ENCODE data around the gene G3BP1.
"Not testable (repeated sequence)": the region's sequence is repeated elsewhere in the genome, so short reads cannot be mapped to it uniquely, and the experiment has no call there.

The G3BP1 gene

DNA sequence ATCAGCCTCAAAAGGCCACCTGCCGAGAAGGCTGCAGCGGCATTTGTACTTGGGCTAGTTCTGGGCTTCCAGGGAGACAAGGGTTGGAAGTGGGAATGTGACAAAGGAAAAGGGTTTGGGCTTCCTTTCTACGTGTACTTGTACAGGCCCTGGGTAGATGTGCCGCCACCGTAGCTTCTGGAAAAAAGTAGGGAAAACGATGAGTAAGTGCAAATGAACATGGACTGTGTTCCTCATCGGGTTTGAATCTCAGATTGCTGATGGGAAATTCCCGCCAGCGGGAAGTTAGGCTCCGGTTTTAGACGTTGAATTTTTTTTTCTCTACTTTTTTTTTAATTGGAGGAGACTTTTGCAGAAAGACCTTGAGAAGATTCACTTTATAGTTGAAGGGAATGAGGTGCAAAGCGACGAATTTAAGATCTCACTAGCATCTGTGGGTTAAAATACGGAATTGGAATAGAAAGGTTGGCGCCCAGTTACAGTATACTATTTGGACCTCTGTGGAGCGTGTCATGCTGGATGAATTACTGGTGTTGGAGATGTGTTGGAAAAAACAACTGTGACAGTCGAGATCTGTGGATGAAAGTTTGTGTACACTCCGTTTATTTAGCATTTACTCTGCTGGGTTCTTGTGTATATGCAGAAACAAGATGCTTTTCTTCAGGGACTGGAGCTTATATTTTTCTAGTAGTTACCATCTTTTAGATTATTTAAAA lies 1.2 kb downstream of the G3BP1 start:
- H3K27ac ChIP-seq (ENCODE audit: low read depth, low read length, severe bottlenecking): peak overlapping the region; percentile 92
- H3K4me3 ChIP-seq (ENCODE audit: extremely low read depth, insufficient read depth, low read length, poor library complexity, severe bottlenecking): peak overlapping the region; percentile 99
- H3K9me3 ChIP-seq (ENCODE audit: control insufficient read depth, low read length): no peaks in the 10 kb centered on the region
- WGBS, 2 experiments (ENCODE audit: insufficient coverage in 2 of 2): 1 to 2% methylated on average over 15 to 17 of the region's 18 CpGs
- H3K36me3 ChIP-seq (ENCODE audit: control insufficient read depth, insufficient read depth, low read length): peaks cover 26% of the 10 kb centered on the region
- H3K4me1 ChIP-seq (ENCODE audit: control insufficient read depth, insufficient read depth, low read length, poor library complexity, severe bottlenecking): peaks cover 10% of the 10 kb centered on the region

DNA sequence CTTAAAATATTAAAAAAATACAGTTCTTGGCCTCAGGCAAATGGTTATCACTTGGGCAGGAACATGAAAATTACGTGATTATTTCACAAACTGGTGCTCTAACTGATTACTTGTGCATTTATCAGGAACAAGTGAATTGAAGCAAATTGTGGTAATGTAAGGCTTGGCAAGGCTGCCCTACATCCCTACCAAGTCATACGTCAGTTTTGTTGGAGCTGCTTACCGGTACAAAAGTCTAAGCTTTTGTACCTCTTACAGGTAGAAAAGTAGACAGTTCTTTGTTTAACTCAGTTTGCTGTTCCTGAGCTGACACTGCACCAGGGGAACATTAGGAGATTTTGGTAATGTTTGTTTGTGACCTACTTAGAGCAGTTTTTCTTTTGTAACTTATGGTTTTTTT lies 2.2 kb downstream of the G3BP1 start:
- peaks cover 35% of the 10 kb centered on the region for H3K36me3 ChIP-seq (ENCODE audit: control insufficient read depth, insufficient read depth, low read length)
- H3K27ac ChIP-seq (ENCODE audit: low read depth, low read length, severe bottlenecking): no peak overlapping the region
- H3K9me3 ChIP-seq (ENCODE audit: control insufficient read depth, low read length): no peaks in the 10 kb centered on the region
- 0 to 40% methylated on average over 1 of the region's 3 CpGs for WGBS, 2 experiments (ENCODE audit: insufficient coverage in 2 of 2)
- peaks cover 10% of the 10 kb centered on the region for H3K4me1 ChIP-seq (ENCODE audit: control insufficient read depth, insufficient read depth, low read length, poor library complexity, severe bottlenecking)
- peak overlapping the region; percentile 99 for H3K4me3 ChIP-seq (ENCODE audit: extremely low read depth, insufficient read depth, low read length, poor library complexity, severe bottlenecking)

DNA sequence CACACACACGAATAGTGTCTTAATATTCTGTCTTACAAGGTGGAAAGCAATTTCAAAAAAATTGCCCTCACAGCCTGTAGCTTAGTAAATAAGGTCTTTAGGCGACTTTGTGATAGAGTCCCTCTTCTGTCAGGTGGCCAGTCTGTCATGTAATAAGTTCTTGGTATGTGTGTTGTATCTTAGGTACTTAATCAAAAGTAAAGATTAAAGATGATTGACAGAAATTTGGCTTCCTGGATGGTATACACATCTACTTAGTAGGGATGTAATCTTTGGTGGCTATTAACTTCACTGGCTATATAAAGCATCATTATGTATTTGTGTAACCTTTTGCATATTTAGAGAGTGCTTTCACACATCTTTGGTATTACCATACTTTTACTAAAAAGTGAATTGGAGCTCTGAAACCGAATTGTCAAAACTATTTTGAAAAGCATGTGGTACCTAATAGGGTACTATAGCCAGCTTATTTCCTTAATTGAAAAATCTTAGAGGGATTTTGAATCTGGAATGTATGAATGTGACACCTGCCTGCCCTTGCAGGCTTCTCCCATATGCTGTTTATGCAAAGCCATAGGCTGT lies 3.4 kb downstream of the G3BP1 start:
- peaks cover 37% of the 10 kb centered on the region for H3K36me3 ChIP-seq (ENCODE audit: control insufficient read depth, insufficient read depth, low read length)
- H3K4me1 ChIP-seq (ENCODE audit: control insufficient read depth, insufficient read depth, low read length, poor library complexity, severe bottlenecking): peaks cover 10% of the 10 kb centered on the region
- 75% methylated on average over 1 of the region's 3 CpGs; no CpG with 5 or more reads in 1 of the 2 experiments for WGBS, 2 experiments (ENCODE audit: insufficient coverage in 2 of 2)
- no peaks in the 10 kb centered on the region for H3K9me3 ChIP-seq (ENCODE audit: control insufficient read depth, low read length)
- peak overlapping the region; percentile 19 for H3K4me3 ChIP-seq (ENCODE audit: extremely low read depth, insufficient read depth, low read length, poor library complexity, severe bottlenecking)
- H3K27ac ChIP-seq (ENCODE audit: low read depth, low read length, severe bottlenecking): no peak overlapping the region

DNA sequence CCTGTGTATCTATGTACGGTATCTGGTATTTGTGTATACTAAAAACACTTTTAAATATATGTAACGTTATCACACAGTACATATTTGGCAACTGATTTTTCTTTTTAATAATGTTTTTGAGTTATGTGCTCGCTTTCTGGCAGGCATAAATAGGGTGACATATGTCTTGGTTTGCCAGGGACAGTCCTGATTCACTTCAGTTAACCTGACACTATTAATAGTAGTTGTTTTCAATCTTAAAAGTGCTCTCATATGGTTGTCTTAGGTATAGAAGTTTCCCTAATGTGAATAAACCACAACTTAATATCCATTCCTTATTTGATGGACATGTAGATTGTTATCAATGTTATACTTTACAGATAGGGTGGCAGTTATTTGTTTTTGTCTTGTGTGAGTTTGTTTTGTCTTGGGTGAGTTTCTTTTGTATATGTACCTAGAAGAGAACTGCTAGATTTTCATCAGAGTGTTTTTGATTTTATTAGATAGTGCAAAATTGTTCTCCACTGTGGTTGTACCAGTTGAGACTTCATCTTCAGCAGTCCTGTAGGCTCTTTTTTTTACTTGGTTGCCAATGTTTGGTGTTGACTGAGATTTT lies 7.9 kb downstream of the G3BP1 start:
- Histone ChIP-seq H3K27ac (ENCODE audit: low read depth, low read length, severe bottlenecking) (no peak overlapping the region), H3K9me3 (ENCODE audit: control insufficient read depth, low read length) (no peaks in the 10 kb centered on the region), H3K4me3 (ENCODE audit: extremely low read depth, insufficient read depth, low read length, poor library complexity, severe bottlenecking) (no peak overlapping the region), H3K4me1 (ENCODE audit: control insufficient read depth, insufficient read depth, low read length, poor library complexity, severe bottlenecking) (peaks cover 13% of the 10 kb centered on the region), H3K36me3 (ENCODE audit: control insufficient read depth, insufficient read depth, low read length) (peaks cover 48% of the 10 kb centered on the region)
- no CpG with 5 or more reads among the region's 3 CpGs for WGBS, 2 experiments (ENCODE audit: insufficient coverage in 2 of 2)

DNA sequence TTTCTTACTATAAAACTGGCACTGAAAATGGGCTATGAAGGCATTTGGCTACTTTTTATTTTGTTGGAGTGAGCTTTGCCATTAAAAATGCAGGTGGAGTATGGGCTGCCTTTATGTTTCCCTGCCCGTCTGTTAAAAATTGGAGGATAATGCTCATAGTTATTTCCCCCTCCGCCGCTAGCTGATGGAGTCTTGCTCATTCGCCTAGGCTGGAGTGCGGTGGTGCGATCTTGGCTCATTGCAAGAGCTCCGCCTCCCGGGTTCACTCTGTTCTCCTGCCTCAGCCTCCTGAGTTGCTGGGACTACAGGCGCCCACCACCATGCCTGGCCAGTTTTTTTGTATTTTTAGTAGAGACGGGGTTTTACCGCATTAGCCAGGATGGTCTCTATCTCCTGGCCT lies 8.6 kb downstream of the G3BP1 start:
- Histone ChIP-seq H3K9me3 (ENCODE audit: control insufficient read depth, low read length) (no peaks in the 10 kb centered on the region), H3K36me3 (ENCODE audit: control insufficient read depth, insufficient read depth, low read length) (peaks cover 50% of the 10 kb centered on the region), H3K27ac (ENCODE audit: low read depth, low read length, severe bottlenecking) (no peak overlapping the region), H3K4me3 (ENCODE audit: extremely low read depth, insufficient read depth, low read length, poor library complexity, severe bottlenecking) (no peak overlapping the region), H3K4me1 (ENCODE audit: control insufficient read depth, insufficient read depth, low read length, poor library complexity, severe bottlenecking) (peaks cover 7% of the 10 kb centered on the region)
- WGBS, 2 experiments (ENCODE audit: insufficient coverage in 2 of 2): 82 to 88% methylated on average over 11 of the region's 11 CpGs

DNA sequence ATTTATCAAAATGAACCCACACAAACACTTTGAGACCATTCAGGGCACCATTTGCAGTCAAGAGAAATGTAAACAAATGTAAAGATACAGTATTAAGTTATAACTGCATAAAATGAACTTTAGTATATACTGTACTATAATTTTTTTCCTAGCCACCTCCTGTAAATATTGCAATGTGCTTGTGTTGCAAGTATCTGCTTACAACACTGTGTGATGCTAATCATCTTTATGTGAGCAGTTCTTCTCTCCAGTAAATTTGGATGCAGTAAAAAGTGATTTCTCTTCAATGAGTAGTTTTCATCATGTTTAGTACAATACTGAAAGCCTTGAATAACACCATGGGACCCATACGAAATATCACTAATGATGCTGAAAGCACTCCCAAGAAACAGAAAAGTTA lies 9.4 kb downstream of the G3BP1 start:
- no peak overlapping the region for H3K27ac ChIP-seq (ENCODE audit: low read depth, low read length, severe bottlenecking)
- H3K4me3 ChIP-seq (ENCODE audit: extremely low read depth, insufficient read depth, low read length, poor library complexity, severe bottlenecking): no peak overlapping the region
- H3K36me3 ChIP-seq (ENCODE audit: control insufficient read depth, insufficient read depth, low read length): peaks cover 47% of the 10 kb centered on the region
- no peaks in the 10 kb centered on the region for H3K9me3 ChIP-seq (ENCODE audit: control insufficient read depth, low read length)
- peaks cover 5% of the 10 kb centered on the region for H3K4me1 ChIP-seq (ENCODE audit: control insufficient read depth, insufficient read depth, low read length, poor library complexity, severe bottlenecking)
- WGBS, 2 experiments (ENCODE audit: insufficient coverage in 2 of 2): no CpG with 5 or more reads among the region's 1 CpG

DNA sequence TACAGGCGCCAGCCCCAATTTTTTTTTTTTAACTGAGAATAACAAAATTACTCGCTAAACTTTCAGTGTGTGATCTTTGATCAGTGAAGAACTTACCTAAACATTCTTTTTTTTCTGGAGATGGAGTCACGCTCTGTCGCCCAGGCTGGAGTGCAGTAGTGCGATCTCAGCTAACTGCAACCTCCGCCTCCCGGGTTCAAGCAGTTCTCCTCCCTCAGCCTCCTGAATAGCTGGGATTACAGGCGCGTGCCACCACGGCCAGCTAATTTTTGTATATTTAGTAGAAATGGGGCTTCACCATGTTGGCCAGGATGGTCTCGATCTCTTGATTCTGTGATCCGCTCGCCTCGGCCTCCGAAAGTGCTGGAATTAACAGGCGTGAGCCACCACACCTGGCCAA lies 11.9 kb downstream of the G3BP1 start:
- 88 to 92% methylated on average over 5 to 8 of the region's 16 CpGs for WGBS, 2 experiments (ENCODE audit: insufficient coverage in 2 of 2)

DNA sequence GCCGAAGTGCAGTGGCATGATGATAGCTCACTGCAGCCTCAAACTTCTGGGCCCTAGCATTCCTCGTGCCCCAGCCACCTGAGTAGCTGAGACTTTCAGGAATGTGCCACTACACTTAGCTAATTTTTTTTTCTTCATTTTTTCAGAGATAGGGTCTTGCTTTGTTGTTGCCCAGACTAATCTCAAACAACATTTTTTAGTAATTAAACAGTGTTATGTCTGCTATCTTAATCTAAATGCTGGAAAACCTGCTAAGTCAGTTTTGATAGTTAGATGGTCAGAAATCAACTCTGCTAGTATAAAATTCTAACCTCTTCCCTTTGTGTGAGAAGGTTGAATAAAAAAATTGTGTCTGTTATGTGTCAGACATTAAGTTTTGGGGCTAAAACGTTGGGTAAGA lies 12.4 kb downstream of the G3BP1 start:
- Histone ChIP-seq H3K36me3 (ENCODE audit: control insufficient read depth, insufficient read depth, low read length) (peaks cover 43% of the 10 kb centered on the region), H3K9me3 (ENCODE audit: control insufficient read depth, low read length) (no peaks in the 10 kb centered on the region), H3K4me1 (ENCODE audit: control insufficient read depth, insufficient read depth, low read length, poor library complexity, severe bottlenecking) (peaks cover 5% of the 10 kb centered on the region), H3K4me3 (ENCODE audit: extremely low read depth, insufficient read depth, low read length, poor library complexity, severe bottlenecking) (no peak overlapping the region), H3K27ac (ENCODE audit: low read depth, low read length, severe bottlenecking) (no peak overlapping the region)
- WGBS, 2 experiments (ENCODE audit: insufficient coverage in 2 of 2): 72 to 92% methylated on average over 2 of the region's 3 CpGs

More for the DNA sequence above, 11.9 kb downstream of the G3BP1 start:
- not testable (repeated sequence) for H3K4me3 ChIP-seq (ENCODE audit: extremely low read depth, insufficient read depth, low read length, poor library complexity, severe bottlenecking); H3K27ac ChIP-seq (ENCODE audit: low read depth, low read length, severe bottlenecking); H3K9me3 ChIP-seq (ENCODE audit: control insufficient read depth, low read length); H3K4me1 ChIP-seq (ENCODE audit: control insufficient read depth, insufficient read depth, low read length, poor library complexity, severe bottlenecking)
- H3K36me3 ChIP-seq (ENCODE audit: control insufficient read depth, insufficient read depth, low read length): peaks cover 43% of the 10 kb centered on the region

DNA sequence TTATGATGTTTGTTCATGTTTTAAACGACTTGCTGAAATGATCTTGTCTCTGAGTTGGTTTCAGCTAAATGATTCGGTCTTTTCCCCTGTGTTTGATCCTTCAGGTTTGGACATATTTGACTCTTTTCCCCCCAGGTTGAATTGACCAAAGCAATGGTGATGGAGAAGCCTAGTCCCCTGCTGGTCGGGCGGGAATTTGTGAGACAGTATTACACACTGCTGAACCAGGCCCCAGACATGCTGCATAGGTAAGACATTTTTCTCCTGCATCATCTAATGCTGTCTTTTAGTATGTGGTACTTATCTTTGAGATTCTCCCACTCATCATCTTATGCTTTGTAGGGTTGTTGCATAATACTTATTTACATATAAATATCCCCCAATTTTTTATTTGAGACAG lies 14.7 kb downstream of the G3BP1 start:
- Histone ChIP-seq H3K27ac (ENCODE audit: low read depth, low read length, severe bottlenecking) (no peak overlapping the region), H3K9me3 (ENCODE audit: control insufficient read depth, low read length) (no peaks in the 10 kb centered on the region), H3K4me3 (ENCODE audit: extremely low read depth, insufficient read depth, low read length, poor library complexity, severe bottlenecking) (no peak overlapping the region), H3K4me1 (ENCODE audit: control insufficient read depth, insufficient read depth, low read length, poor library complexity, severe bottlenecking) (peaks cover 5% of the 10 kb centered on the region), H3K36me3 (ENCODE audit: control insufficient read depth, insufficient read depth, low read length) (peaks cover 61% of the 10 kb centered on the region)
- WGBS, 2 experiments (ENCODE audit: insufficient coverage in 2 of 2): 83 to 90% methylated on average over 2 of the region's 4 CpGs

DNA sequence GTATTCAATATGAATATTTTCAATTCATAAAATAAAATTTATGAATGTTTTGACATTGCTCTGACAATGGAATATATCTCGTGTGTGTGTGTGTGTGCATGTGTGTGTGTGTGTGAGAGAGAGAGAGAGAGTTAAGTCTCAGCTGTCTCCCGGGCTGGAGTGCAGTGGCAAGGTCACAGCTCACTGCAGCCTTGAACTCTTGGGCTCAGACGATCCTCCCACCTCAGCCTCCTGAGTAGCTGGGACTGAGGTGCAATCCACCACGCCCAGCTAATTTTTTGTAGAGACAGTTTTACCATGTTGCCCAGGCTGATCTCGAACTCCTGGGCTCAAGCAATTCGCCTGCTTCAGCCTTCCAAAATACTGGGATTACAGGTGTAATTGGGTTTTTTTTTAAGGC lies 16.1 kb downstream of the G3BP1 start:
- Histone ChIP-seq H3K27ac (ENCODE audit: low read depth, low read length, severe bottlenecking) (no peak overlapping the region), H3K4me3 (ENCODE audit: extremely low read depth, insufficient read depth, low read length, poor library complexity, severe bottlenecking) (no peak overlapping the region), H3K4me1 (ENCODE audit: control insufficient read depth, insufficient read depth, low read length, poor library complexity, severe bottlenecking) (peaks cover 5% of the 10 kb centered on the region), H3K36me3 (ENCODE audit: control insufficient read depth, insufficient read depth, low read length) (peaks cover 73% of the 10 kb centered on the region), H3K9me3 (ENCODE audit: control insufficient read depth, low read length) (no peaks in the 10 kb centered on the region)
- 83 to 100% methylated on average over 1 to 4 of the region's 6 CpGs for WGBS, 2 experiments (ENCODE audit: insufficient coverage in 2 of 2)

DNA sequence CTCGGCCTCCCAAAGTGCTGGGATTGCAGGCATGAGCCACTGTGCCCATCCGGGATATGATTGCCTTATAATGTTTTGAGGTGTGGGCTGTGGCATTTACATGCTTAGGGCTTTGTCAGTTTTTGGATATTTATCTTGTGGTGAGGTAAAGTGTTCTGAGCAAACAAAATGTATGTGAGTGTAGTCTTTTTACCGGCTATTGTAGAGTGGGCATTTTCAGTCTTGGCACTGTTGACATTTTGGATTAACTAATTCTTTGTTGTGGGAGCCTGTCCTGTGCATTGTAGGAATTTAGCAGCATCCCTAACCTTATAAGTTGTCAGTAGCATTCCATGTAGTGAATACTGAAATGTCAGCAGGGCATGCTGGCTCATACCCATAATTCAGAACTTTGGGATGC lies 21.6 kb downstream of the G3BP1 start:
- H3K36me3 ChIP-seq (ENCODE audit: control insufficient read depth, insufficient read depth, low read length): peaks cover 94% of the 10 kb centered on the region
- no peaks in the 10 kb centered on the region for H3K9me3 ChIP-seq (ENCODE audit: control insufficient read depth, low read length)
- WGBS, 2 experiments (ENCODE audit: insufficient coverage in 2 of 2): 94 to 100% methylated on average over 2 to 3 of the region's 3 CpGs
- no peak overlapping the region for H3K27ac ChIP-seq (ENCODE audit: low read depth, low read length, severe bottlenecking)
- no peak overlapping the region for H3K4me3 ChIP-seq (ENCODE audit: extremely low read depth, insufficient read depth, low read length, poor library complexity, severe bottlenecking)
- no peaks in the 10 kb centered on the region for H3K4me1 ChIP-seq (ENCODE audit: control insufficient read depth, insufficient read depth, low read length, poor library complexity, severe bottlenecking)
